GM21576 (cell line): ENCODE data around the gene RERE.

Source experiments
- ATAC-seq: cut with Tn5 transposase; IDR thresholded peaks from one replicate; pipeline ENCODE4 v1.9.1; 2021; ENCODE audit warnings: mild to moderate bottlenecking, moderate library complexity; ENCODE audit not compliant: unreplicated experiment

RERE gene

GRCh38 chr1:8589571-8589970 lies 227.9 kb downstream of the RERE start:
- no peak for ATAC-seq

DNA sequence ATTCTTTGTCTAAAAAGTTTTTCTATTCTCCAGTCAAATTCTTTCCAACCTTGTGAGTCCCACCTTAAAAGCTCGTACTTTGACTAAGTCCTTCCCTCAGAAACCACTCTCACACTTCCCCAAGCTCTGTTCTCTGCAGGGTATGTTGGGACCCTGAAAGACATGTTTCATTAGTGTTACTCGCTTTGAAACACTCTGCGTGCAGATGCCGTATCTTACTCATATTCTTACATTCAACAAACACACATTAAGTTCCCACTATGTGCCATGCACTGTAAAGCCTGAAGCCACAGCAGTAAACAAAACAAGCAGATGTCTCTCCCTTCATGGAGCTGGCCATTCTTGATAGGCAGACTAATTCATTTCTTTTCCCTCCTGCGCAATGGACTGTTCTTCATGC lies 229.7 kb downstream of the RERE start:
- no peak for ATAC-seq

DNA sequence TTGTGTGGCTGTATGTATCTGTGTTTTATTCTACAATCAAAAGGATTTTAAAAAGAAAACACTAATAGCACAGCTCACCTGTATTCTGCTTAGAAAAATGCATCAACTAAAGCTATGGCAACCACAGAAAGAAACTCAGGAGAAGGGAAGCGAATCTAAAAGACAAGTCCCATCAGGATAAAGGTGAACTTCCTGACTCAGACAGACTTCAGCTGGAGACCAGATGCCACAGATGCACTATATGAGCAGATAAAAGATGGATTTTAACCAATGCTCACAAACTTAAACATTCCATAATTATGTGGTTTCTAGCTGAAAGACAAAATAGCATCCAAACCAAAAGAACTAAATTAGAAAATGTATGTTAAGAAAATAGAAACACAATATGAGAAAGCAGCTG lies 231.0 kb downstream of the RERE start:
- ATAC-seq = no peak

DNA sequence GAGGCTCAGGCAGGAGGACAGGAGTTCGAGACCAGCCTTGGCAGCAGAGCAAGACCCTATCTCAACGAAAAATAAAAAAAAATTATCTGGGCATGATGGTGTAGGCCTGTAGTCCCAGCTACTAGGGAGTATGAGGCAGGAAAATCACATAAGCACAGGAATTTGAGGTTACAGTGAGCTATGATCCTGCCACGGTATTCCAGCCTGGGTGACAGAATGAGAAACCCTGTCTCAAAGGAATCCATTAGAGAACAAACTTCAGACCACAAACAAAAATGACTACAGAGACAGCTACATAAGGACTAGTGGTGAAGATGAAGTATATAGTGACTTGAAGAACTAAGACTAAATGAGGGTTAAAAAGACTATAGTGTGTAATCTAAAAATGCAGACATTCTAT lies 233.1 kb downstream of the RERE start:
- no peak for ATAC-seq

DNA sequence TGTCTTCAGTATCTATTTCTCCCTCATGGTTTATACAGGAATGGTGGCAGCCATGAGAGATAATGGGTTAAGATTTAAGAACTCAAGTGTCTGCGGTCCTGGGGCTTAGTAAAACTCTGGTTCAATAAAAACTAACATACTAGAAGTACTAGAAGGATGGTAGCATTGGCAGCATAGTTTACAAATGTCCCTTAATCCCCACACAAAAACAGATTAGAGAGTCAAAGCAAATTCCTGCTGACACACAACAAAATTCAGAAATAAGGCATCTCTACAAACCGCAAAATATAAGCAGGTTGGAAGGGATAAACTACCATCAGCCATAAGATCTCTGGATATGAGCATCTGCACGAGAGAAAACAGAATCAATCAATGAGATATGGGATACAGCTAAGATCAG lies 234.4 kb downstream of the RERE start:
- no peak for ATAC-seq

- no peak for ATAC-seq
These were observed 236.9 kb downstream of the RERE start for GRCh38 chr1:8580566-8580965.

GRCh38 chr1:8578936-8579335 lies 238.5 kb downstream of the RERE start:
- ATAC-seq = no peak

DNA sequence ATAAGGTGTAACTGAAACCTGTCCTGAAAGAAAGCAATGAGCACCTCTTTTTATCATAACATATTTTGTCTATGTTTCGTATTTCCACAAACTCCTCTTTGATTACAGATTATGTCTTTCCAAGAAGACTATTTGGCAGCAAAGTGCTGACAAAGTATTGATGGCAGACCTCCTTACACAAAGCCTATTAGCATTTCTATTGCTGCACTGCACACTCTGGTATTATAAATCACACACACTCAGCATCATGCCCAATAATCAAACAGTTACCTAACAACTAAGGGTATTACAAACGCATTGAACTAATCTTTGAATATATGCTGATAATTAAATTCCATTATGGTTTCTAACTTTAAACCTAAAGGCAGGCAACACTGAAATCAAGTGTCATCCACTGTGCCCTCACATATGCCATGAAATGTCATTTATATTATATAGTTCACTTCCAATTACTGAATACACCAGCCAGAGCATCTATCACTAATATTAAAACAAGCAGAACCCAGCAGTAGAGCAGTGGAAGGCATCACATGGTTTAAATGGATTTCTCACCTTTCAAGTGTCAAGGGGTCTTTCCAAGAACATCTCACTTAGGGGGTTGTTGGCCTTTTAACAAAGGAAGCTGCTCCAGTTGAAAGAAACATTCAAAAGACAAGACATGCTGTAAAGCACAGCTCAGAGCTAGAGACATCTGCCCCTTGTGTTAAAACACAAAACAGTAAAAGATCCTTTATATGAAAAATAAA lies 239.1 kb downstream of the RERE start:
- ATAC-seq = no peak

GRCh38 chr1:8574985-8575384 lies 242.5 kb downstream of the RERE start:
- no peak for ATAC-seq

DNA sequence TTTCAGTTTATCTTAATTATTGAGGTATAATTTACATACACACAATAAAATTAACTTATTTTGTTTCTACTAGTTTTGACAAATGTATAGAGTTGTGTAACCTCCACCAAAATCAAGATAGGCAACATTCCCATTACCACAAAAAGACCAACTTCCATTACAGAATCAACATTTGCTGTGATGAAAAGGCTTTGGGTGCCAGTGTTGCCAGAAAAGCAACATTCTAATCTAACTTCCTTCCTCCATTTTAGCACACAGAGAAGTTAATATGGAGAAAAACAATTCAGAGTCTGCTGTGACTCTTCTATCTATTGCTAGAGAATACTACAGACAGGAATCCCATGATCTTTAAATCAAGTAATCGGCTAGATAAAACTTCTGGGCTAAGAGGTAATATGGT lies 245.3 kb downstream of the RERE start:
- no peak for ATAC-seq

- no peak for ATAC-seq
These were observed 246.0 kb downstream of the RERE start for GRCh38 chr1:8571200-8571984.

GRCh38 chr1:8570465-8570864 lies 247.0 kb downstream of the RERE start:
- ATAC-seq = no peak

- no peak for ATAC-seq
These were observed 248.2 kb downstream of the RERE start for GRCh38 chr1:8569242-8569641.

- no peak for ATAC-seq
These were observed 248.6 kb downstream of the RERE start for GRCh38 chr1:8568837-8569236.

- ATAC-seq = no peak
These were observed 250.3 kb downstream of the RERE start for GRCh38 chr1:8567146-8567545.

DNA sequence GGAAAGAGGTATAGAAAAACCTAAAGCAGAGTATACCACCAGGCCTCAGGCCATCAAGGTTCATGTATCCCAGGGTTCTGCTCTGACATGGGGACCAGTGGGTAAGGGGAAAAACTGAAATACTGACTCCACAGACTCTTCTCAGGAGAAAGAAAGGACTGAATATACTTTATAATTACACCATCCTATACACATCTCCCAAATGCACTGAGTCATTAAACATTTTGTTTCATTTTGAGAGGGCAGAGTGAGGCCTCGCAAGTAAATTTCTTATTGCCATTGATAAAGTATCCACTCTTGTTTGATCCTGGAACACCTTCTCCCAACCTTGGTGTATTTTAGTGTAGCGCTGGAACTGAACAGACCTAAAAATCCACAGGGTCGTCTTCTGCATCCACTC lies 251.6 kb downstream of the RERE start:
- no peak for ATAC-seq

DNA sequence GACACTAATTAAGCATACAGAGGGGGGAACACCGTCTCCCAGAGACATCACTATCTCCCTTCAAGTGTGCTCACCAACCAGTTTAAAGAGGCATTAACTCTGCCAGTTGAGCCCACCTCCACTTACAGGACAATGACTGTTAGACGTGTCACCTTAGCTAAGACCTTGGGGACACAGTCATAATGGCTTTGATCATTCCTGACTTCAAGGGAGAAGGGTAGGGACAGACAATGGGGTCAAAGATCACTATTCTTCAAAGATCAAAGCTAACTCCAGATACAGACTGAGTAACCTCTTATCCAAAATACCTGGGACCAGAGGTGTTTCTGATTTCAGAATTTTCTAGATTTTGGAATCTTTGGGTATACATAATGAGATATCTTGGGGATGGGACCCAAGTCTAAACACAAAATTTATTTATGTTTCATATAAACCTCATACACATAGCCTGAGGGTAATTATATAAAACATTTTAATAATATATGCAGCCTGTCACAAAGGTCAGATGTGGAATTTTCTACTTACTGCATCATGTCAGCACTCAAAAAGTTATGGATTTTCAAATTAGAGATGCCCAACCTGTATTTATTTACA lies 253.4 kb downstream of the RERE start:
- ATAC-seq = no peak

- ATAC-seq = no peak
These were observed 254.3 kb downstream of the RERE start for GRCh38 chr1:8562881-8563865.

- no peak for ATAC-seq
These were observed 255.2 kb downstream of the RERE start for GRCh38 chr1:8562222-8562621.

GRCh38 chr1:8560611-8561544 lies 256.6 kb downstream of the RERE start:
- no peak for ATAC-seq
